Hindlimb muscle (tissue), 1 donor: Measurements from ENCODE around the gene SYN1. TPM values are rescaled to one million over a fixed set of nuclear protein-coding genes. Genes with fewer than 3 reads are reported as not detected.

ENCODE experiments used
- DNase-seq: peaks from one replicate; pipeline ENCODE4 v3.0.0-alpha.2; 2013
- polyA plus RNA-seq: library from polyadenylated mRNA; unstranded; fragments of 120-200 nt; gene quantifications from one replicate; pipeline ENCODE4 v1.2.1, GENCODE V29; 2013; ENCODE audit not compliant: insufficient read length

The SYN1 gene
- polyA plus RNA-seq, 1 donor, result 8.8 TPM

GRCh38 chrX:47523297-47523696 is 96.4 kb downstream of the SYN1 start:
- DNase-seq, result peak; percentile 82

Other genes with a start within 250 kb of the SYN1 start
- 0.39 TPM for gene ZNF157, start 249.3 kb downstream of the SYN1 start, polyA plus RNA-seq
- 10.7 TPM for gene ZNF41, start 136.6 kb downstream of the SYN1 start, polyA plus RNA-seq
- gene ARAF, start 58.7 kb downstream of the SYN1 start, polyA plus RNA-seq, result 54.4 TPM
- gene TIMP1, start 37.4 kb downstream of the SYN1 start, polyA plus RNA-seq, result 120 TPM
- gene CFP, start 10.1 kb upstream of the SYN1 start, polyA plus RNA-seq, result 1.2 TPM
- gene ELK1, start 30.7 kb upstream of the SYN1 start, polyA plus RNA-seq, result 24.7 TPM
- 76.5 TPM for gene UXT, start 39.3 kb upstream of the SYN1 start, polyA plus RNA-seq
- 3.8 TPM for gene ZNF81, start 217.0 kb upstream of the SYN1 start, polyA plus RNA-seq